Stimulated activated CD8-positive, alpha-beta memory T cell treated with anti-CD3 and anti-CD28 coated beads, Interleukin-7, amount 100 ng/mL, for 4 hours (primary cell): ENCODE measurements around the gene KRTAP10-10.
A peak's percentile ranks its signal among the peaks of the same experiment; 100 is the strongest.
"Not testable (repeated sequence)": the region's sequence is repeated elsewhere in the genome, so short reads cannot be mapped to it uniquely, and the experiment has no call there.

ENCODE experiments used
- DNase-seq, 2 donors: peaks; one replicate each; pipeline ENCODE4 v3.0.0-alpha.2; 2020; ENCODE audit warnings: low read depth in 2 of 2

The KRTAP10-10 gene

GRCh38 chr21:44602463-44602850 lies 34.7 kb upstream of the KRTAP10-10 start:
- DNase-seq, result no peak

GRCh38 chr21:44603109-44603875 lies 33.9 kb upstream of the KRTAP10-10 start:
- no peak for DNase-seq

- DNase-seq, result no peak
These were observed 33.2 kb upstream of the KRTAP10-10 start for GRCh38 chr21:44603911-44604310.

GRCh38 chr21:44606495-44606894 lies 30.7 kb upstream of the KRTAP10-10 start:
- no peak for DNase-seq

GRCh38 chr21:44609193-44609592 lies 28.0 kb upstream of the KRTAP10-10 start:
- DNase-seq, result no peak

GRCh38 chr21:44610157-44610843 lies 26.9 kb upstream of the KRTAP10-10 start:
- DNase-seq, result not testable (repeated sequence)

- DNase-seq, result no peak
These were observed 25.6 kb upstream of the KRTAP10-10 start for GRCh38 chr21:44611551-44611950.

GRCh38 chr21:44612029-44612486 lies 25.1 kb upstream of the KRTAP10-10 start, which contains the start of gene KRTAP10-8:
TSS of gene KRTAP10-8 (plus strand) at chr21:44612079. CDS start at chr21:44612101, 22 bp downstream.
- DNase-seq, result no peak

- no peak for DNase-seq
These were observed 24.4 kb upstream of the KRTAP10-10 start for GRCh38 chr21:44612669-44613229.

- no peak for DNase-seq
These were observed 23.6 kb upstream of the KRTAP10-10 start for GRCh38 chr21:44613386-44614155.

GRCh38 chr21:44614161-44614631 lies 23.0 kb upstream of the KRTAP10-10 start:
- no peak for DNase-seq

GRCh38 chr21:44614961-44615391 lies 22.2 kb upstream of the KRTAP10-10 start:
- DNase-seq, result no peak

GRCh38 chr21:44615466-44615865 lies 21.7 kb upstream of the KRTAP10-10 start:
- no peak for DNase-seq

- DNase-seq, result no peak
These were observed 21.1 kb upstream of the KRTAP10-10 start for GRCh38 chr21:44615911-44616590.

- no peak for DNase-seq
These were observed 20.6 kb upstream of the KRTAP10-10 start for GRCh38 chr21:44616591-44616926.

GRCh38 chr21:44617071-44617501 lies 20.1 kb upstream of the KRTAP10-10 start:
- DNase-seq, result no peak

- DNase-seq, result no peak
These were observed 18.7 kb upstream of the KRTAP10-10 start for GRCh38 chr21:44618504-44618903.

GRCh38 chr21:44618909-44619308 lies 18.2 kb upstream of the KRTAP10-10 start:
- DNase-seq, result peak; percentile 54 to 59

GRCh38 chr21:44619886-44620285 lies 17.3 kb upstream of the KRTAP10-10 start:
- DNase-seq, result no peak

GRCh38 chr21:44623575-44623974 lies 13.6 kb upstream of the KRTAP10-10 start:
- DNase-seq, result no peak

GRCh38 chr21:44625756-44626155 lies 11.4 kb upstream of the KRTAP10-10 start:
- DNase-seq, result no peak
